ENCODE measurements around the gene ASPM.

Gene ASPM

DNA sequence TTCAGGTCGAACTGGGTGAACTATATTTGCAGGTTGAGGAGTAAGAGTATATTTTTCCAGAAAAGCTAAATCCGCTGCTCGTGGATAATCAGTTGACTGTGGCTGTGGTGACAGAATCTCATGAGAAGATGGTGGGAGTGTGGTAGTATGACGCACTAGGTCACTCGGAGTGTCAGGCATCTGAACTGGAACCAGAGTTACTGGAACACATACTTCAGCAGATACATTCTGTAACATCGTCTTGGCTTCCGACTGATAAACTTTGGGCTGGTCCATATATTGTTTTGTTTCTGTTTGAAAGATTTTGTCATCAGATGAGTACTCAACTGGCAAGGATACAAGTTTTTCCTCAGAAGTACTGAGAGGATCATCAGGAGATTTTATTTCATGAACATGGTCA is 13.0 kb upstream of the ASPM start:
- no peak overlapping the region for H3K27ac ChIP-seq
- CTCF ChIA-PET = interaction anchor here (1.0 kb wide), 1 partner anchor 10 kb away, joined by 3 read pairs; no protein-coding TSS in a partner anchor
- TF ChIP-seq, protein P1, sequence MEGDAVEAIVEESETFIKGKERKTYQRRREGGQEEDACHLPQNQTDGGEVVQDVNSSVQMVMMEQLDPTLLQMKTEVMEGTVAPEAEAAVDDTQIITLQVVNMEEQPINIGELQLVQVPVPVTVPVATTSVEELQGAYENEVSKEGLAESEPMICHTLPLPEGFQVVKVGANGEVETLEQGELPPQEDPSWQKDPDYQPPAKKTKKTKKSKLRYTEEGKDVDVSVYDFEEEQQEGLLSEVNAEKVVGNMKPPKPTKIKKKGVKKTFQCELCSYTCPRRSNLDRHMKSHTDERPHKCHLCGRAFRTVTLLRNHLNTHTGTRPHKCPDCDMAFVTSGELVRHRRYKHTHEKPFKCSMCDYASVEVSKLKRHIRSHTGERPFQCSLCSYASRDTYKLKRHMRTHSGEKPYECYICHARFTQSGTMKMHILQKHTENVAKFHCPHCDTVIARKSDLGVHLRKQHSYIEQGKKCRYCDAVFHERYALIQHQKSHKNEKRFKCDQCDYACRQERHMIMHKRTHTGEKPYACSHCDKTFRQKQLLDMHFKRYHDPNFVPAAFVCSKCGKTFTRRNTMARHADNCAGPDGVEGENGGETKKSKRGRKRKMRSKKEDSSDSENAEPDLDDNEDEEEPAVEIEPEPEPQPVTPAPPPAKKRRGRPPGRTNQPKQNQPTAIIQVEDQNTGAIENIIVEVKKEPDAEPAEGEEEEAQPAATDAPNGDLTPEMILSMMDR (conservative IDR thresholded peaks at IDR 0.05; ENCODE audit: low read depth) = no peak
- POLR2A ChIA-PET (ENCODE audit: low non-redundant PET) = no interaction called here
- DNase-seq (ENCODE audit: low spot score) = no peak

- no peak for DNase-seq (ENCODE audit: low spot score)
- H3K27ac ChIP-seq = no peak overlapping the region
- CTCF ChIA-PET = interaction anchor here (0.6 kb wide), 1 partner anchor 107 kb away, joined by 3 read pairs; no protein-coding TSS in a partner anchor
- POLR2A ChIA-PET (ENCODE audit: low non-redundant PET) = no interaction called here
- TF ChIP-seq, protein P1 (conservative IDR thresholded peaks at IDR 0.05; ENCODE audit: low read depth) = no peak
Measured at GRCh38 chr1:197156692-197157091, 10.2 kb upstream of the ASPM start.

DNA sequence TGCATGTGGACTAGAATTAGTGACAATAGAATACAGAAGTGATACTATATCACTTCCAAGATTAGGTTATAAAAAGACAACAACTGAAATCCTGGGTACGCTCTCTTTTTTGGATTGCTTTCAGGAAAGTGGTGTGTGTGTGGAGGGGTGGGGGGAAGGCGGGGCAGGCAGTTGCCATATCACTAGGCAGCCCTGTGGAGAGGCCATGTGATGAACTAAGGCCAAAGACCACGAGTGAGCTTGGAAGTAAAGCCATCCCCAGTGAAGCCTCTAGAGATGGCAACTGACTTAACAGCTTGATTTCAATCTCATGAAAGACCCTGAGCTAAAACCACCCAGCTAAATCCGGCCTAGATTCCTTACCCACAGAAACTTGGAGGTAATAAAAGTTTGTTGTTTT is 6.2 kb upstream of the ASPM start:
- no peak overlapping the region for H3K27ac ChIP-seq
- TF ChIP-seq, protein P1 (conservative IDR thresholded peaks at IDR 0.05; ENCODE audit: low read depth) = no peak
- DNase-seq (ENCODE audit: low spot score) = no peak
- CTCF ChIA-PET = interaction anchor here (1.0 kb wide), 1 partner anchor 11 kb away, joined by 3 read pairs; no protein-coding TSS in a partner anchor
- POLR2A ChIA-PET (ENCODE audit: low non-redundant PET) = no interaction called here

DNA sequence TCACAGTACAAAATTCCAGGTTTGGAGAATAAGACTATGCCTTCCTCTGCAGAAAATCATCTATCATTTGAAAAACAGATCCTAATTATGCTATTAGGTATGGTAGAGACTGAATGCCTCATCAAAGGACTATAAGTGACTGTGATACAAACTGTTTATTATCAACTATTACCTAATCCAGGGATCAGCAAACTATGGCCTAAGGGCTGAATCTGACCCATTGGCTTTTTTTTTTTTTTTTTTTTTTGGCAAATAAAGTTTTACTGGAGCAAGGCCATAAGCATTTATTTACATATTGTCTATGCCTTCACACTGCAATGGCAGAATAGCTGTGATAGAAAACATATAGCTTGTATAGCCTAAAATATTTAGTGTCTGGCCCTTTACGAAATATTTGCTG is 4.7 kb upstream of the ASPM start:
- TF ChIP-seq, protein P1 (conservative IDR thresholded peaks at IDR 0.05; ENCODE audit: low read depth) = no peak
- DNase-seq (ENCODE audit: low spot score) = no peak
- CTCF ChIA-PET = no interaction called here
- no peak overlapping the region for H3K27ac ChIP-seq
- POLR2A ChIA-PET (ENCODE audit: low non-redundant PET) = no interaction called here

GRCh38 chr1:197150336-197151005 is 4.0 kb upstream of the ASPM start:
- ChIA-PET CTCF (interaction anchor here (0.7 to 1.0 kb wide), 2 partner anchors 10 to 81 kb away, joined by 3 read pairs; no protein-coding TSS in a partner anchor), POLR2A (ENCODE audit: low non-redundant PET) (no interaction called here)
- DNase-seq (ENCODE audit: low spot score) = no peak
- H3K27ac ChIP-seq = no peak overlapping the region
- TF ChIP-seq, protein P1 (conservative IDR thresholded peaks at IDR 0.05; ENCODE audit: low read depth) = no peak

- H3K27ac ChIP-seq = no peak overlapping the region
- ChIA-PET CTCF (interaction anchor here (1.0 to 1.3 kb wide), 2 partner anchors 11 to 31 kb away, joined by 3 to 4 read pairs; no protein-coding TSS in a partner anchor), POLR2A (ENCODE audit: low non-redundant PET) (no interaction called here)
- TF ChIP-seq, protein P1 (conservative IDR thresholded peaks at IDR 0.05; ENCODE audit: low read depth) = no peak
- no peak for DNase-seq (ENCODE audit: low spot score)
Measured at GRCh38 chr1:197149340-197149739, 2.9 kb upstream of the ASPM start.

Measured in RWPE1 (cell line).